Hematopoietic multipotent progenitor cell treated with erythropoietin and hydrocortisone succinate and interleukin-3 and kit ligand, for 6 days (in vitro differentiated cells): ENCODE results near the gene PRKCA.
A peak's percentile ranks its signal among the peaks of the same experiment; 100 is the strongest.

Experiments
- DNase-seq: peaks from one replicate; pipeline ENCODE4 v3.0.0-alpha.2; 2015

The PRKCA gene

GRCh38 chr17:66637491-66637890, 335.1 kb downstream of the PRKCA start:
- DNase-seq, result no peak

DNA sequence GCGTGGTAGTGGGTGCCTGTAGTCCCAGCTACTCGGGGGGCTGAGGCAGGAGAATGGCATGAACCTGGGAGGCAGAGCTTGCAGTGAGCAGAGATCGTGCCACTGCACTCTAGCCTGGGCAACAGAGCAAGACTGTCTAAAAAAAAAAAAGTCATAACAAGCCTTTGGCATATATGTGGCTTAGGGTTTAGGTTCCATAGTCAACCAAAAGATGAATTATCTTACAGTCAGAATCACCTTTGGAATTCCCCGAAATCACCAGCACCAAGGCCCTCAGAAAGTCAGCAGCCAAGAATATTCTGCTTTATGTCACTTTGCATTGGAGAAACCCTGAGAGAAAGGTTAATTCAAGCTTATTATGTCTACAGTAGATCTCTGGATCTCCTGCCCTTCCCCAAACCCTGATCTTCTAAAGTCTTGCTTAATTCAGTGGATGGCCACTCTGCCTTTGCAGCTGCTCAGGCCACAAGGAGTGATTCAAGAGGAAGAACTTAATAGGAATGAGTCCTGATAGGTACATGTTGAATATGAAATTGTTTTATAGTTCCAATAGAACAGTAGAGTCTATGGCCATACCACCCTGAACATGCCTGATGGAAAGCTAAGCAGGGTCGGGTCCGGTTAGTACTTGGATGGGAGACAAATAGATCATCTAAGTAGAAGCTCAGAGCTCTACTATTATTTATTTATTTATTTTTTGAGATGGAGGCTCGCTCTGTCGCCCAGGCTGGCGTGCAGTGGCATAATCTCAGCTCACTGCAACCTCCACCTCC, 336.5 kb downstream of the PRKCA start:
- no peak for DNase-seq

DNA sequence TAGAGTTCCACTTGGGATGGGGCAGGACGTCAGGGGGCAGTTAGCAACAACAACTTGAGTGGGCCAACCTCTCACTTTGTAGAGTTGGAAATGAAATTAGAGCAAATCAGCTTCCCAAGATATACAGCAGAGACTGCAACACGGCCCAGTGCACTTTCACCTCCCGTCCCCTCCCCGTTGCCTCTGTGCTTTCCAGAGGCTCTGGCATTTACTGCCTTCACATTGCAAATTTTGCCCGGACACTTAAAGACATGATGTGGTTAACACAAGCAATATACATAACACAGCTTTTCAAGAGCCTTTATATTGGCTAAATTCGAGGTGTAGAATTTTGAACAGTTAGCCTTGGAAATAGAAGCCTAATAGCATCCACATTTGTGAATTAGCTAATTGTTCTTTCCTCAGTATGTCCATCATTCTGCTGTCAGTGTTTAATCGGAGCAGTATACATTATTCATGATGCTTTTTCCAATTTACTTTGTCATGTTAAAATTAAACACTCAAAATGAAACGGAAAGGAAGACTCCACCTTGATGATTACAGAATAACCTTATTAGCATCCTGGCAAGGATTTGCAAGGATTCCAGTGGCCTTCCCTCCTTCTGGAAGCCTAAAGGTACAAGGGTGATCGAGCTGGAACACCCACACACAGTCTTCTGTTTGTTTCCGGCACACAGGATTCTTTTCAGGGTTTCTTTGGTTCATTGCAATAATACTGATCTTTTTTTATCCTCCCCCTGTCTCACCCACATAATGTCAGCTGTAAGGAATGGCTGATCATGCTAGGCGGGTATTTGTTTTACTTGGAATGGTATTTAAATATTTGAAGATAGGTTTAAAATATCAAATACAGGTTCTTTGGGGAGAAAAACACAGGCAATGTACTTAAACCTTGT, 341.6 kb downstream of the PRKCA start:
- DNase-seq, result no peak

DNA sequence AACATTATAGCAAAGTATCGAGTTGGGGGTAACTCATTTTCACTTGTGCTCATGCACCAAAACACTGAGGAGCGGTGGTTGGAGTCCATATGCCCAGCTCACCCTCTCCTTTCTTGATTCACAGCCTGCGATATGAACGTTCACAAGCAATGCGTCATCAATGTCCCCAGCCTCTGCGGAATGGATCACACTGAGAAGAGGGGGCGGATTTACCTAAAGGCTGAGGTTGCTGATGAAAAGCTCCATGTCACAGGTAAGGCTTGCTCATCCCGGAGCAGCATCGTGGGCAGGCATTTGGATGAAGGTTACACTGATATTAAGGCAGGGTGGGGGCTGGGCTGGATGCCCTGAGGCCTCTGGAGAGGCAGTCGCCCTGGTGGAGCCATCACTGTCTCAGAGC, 342.8 kb downstream of the PRKCA start:
- no peak for DNase-seq

DNA sequence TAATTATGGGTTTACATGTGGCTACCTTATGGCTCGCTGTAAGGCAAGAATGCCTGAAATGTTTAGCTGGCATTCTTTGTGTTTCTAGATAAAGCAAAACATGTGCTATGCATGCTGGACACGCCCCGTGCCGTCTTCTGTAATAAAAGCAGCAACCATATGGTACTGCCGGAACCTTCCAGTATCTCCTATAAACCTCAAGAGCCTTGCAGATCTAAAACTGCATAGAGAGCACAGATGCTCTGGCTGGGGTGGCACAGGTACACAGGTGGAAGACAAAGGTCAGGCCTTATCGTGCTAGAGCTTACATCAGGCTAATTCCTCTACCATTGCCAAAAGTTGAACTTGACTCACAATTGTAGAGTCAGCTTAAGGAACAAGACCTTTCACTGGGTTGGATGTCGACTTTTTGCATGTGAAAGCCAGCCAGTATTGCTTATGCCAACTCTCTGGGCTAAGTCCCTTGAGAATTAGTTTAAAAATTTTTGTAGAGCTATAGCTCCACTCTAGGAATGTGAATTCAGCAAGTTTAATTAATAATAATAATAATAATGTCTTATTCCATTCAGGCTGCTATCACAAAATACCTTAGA, 345.1 kb downstream of the PRKCA start:
- DNase-seq, result no peak

- DNase-seq, result no peak
These were observed 347.6 kb downstream of the PRKCA start for GRCh38 chr17:66649818-66650543.

- DNase-seq, result no peak
These were observed 348.1 kb downstream of the PRKCA start for GRCh38 chr17:66650544-66650877.

DNA sequence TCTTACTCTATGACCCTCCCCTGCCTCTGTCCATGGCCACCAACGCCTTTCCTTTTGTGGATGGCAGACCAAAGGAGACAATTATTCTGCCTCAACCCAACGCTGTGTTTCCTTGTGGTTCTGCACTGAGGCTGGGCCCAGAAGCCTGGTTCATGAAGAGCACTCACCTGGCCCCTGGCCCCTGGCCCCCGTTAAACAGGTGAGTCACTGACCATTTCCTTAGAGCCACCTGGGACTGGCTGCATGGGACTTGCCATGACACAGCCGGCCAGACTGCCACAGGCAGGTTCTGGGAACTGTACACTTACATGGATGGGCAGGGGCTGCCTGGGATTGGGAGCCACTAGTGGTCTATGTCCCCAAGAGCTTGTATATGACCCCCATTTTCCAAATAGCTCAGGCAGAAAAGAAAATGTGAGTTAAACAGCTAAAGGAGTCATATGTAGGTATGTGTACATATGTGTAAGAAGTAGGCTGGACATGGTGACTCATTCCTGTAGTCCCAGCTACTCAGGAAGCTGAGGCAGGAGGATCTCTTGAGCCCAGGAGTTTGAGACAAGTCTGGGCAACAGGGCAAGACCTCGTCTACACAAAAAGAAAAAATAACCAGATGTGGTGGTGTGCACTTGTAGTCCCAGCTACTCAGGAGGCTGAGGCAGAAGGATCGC, 350.6 kb downstream of the PRKCA start:
- DNase-seq, result no peak

- no peak for DNase-seq
These were observed 351.8 kb downstream of the PRKCA start for GRCh38 chr17:66654106-66654740.

GRCh38 chr17:66654764-66655163, 352.4 kb downstream of the PRKCA start:
- no peak for DNase-seq

DNA sequence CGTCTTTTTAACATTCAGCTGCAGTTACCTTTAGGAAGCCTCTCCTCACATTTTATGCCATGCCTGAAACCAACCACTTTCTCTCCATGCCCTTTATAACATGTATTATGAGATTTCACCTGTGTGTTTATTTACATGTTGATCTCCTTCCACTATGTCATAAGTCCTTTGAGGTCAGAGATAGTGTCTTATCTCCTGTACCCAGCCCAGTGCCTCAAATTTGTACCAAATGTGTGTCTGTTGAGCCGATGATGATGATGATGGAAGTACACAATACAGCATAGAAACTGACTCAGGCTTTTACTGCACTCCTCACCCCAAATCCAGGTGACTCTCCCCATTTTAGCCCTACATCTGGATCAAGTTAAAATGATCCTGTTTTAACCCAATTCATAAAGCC, 353.0 kb downstream of the PRKCA start:
- DNase-seq, result no peak

GRCh38 chr17:66655861-66656260, 353.4 kb downstream of the PRKCA start:
- no peak for DNase-seq

GRCh38 chr17:66661411-66662256, 359.2 kb downstream of the PRKCA start:
- DNase-seq, result no peak

DNA sequence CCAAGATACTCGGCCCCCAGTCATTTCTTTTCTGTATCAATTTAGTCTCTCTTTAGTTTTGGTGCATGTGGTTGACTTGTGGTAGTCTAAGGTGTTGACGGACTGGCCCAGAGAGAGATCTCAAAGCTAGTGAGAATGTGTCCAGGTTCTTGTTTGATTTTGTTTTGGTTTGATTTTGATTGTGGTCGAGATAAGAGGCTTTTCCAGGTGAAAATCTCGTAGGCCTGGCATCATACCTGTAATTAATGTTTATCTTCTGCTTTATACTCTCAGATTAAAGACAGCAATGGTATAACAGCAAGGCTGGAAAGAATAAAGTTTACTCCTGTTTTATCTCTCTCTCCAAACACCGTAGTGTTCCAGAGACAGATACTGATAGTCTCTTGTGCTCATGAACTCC, 360.1 kb downstream of the PRKCA start:
- DNase-seq, result no peak

- DNase-seq, result no peak
These were observed 360.7 kb downstream of the PRKCA start for GRCh38 chr17:66663041-66663606.

DNA sequence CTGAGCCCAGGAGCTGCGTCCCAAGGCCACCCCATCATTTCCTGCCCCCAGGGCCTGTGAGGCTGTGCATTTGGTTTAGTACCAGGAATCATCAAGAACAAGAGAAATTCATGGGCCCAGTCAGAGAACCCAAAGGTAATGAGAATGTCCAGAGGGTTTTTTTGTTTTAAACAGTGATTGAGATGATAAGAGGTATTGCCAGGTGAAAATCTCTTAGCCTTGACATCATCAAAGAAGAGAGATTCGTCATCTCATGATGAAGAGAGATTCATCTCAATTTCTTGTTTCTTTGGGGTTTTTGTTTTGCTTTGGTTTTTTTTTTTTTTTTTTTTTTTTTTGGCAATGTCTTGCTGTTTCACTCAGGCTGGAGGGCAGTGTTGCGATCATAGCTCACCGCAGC, 361.9 kb downstream of the PRKCA start:
- no peak for DNase-seq

DNA sequence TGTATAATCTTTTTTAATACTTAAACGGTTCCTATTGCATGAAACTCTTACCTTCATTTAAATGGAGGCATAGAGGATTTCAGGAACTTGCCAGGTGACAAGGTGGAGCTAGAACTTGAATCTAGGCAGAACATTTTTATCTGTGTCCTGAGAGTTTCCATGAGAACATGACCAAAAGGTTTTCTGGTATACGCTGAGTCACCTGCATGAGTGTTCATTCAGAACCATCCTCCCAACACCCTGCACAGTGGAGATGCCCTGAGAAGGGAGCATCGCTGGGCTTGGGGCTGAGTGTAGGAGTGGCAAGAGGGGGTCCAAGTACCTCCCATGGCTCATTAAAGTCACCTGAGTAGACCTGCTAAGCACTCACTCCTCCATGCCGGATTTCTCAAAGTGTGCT, 362.8 kb downstream of the PRKCA start:
- DNase-seq, result no peak

DNA sequence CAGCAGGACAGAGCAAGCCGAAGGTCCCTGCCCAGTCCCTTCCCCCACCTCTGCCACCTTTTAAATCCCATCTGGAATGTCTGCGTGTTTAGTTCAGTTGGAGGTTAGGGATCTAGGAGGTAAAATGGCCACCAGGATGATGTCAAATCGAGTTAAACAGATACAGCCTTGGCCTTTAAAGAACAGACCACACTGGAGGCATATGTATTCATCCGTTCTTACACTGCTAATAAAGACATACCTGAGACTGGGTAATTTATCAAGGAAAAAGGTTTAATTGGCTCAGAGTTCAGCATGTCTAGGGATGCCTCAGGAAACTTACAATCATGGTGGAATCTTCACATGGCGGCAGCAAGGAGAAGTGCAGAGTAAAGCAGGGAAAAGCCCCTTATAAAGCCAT, 364.7 kb downstream of the PRKCA start:
- no peak for DNase-seq

DNA sequence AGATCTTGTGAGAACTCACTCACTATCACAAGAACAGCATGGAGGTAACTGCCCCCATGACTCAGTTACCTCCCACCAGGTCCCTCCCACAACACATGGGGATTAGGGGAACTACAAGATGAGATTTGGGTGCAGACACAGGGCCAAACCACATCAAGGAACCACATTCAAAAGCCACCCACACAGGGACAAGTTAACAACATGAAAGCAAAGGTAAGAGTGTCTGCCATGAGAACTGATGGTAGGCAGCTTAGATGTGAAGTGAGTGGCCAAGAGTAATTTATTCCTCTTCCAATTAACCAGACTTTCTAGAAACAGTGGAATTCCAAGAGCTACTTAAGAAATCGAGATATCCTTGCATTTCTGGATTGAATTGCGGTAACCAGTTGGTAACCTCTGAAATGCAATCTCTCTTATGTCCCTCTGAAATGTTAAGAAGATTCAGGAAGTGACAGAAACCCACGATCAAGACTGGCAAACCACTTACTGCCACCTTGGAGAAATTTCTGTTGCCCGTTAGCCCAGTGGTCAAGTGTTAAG, 365.1 kb downstream of the PRKCA start:
- peak; percentile 13 for DNase-seq

DNA sequence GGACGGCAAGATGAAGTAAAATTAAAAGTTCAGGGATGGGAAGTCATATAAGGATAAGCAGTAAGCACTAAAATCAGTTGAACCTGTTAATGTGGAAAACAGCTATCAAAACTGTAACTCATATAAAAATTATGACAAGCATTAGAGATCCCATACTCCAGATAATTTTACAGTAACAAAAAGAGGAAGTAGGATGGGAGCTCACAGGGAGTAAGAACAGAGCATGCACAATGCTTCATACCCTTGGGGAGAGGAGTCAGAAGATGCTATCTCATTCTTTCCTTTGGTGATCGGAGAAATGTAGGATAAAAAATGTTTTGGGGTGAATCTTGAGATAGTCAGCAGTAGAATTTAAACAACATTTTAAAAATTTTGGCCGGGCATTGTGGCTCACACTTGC, 367.8 kb downstream of the PRKCA start:
- peak; percentile 20 for DNase-seq

- DNase-seq, result no peak
These were observed 368.7 kb downstream of the PRKCA start for GRCh38 chr17:66671156-66671555.
